SIG-M5 (cell line): ENCODE results near the gene FST.

Experiments
- DNase-seq: peaks from one replicate; lab custom pipeline; 2025; lab: John Stamatoyannopoulos, UW

Gene FST

DNA sequence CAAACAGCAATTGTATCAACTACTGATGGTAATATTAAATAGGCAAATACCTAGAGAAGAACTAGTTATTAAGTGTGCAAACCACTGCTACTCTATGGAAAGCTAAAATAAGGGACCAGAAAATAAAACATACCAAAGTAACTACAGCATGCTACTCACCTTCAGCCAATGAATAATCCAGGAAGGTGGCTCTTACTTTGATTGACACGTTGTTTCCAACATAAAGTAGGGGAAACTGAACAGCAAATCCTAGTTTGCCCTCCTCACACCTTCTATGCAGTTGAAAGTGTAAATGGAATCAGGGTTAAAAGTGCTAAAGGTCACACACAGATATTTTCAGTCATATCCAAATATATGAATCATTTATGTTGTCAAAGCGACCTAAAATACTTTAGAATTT is 5.1 kb upstream of the FST start:
- DNase-seq, result no peak

GRCh38 chr5:53476019-53476418 is 4.4 kb upstream of the FST start:
- DNase-seq, result no peak

DNA sequence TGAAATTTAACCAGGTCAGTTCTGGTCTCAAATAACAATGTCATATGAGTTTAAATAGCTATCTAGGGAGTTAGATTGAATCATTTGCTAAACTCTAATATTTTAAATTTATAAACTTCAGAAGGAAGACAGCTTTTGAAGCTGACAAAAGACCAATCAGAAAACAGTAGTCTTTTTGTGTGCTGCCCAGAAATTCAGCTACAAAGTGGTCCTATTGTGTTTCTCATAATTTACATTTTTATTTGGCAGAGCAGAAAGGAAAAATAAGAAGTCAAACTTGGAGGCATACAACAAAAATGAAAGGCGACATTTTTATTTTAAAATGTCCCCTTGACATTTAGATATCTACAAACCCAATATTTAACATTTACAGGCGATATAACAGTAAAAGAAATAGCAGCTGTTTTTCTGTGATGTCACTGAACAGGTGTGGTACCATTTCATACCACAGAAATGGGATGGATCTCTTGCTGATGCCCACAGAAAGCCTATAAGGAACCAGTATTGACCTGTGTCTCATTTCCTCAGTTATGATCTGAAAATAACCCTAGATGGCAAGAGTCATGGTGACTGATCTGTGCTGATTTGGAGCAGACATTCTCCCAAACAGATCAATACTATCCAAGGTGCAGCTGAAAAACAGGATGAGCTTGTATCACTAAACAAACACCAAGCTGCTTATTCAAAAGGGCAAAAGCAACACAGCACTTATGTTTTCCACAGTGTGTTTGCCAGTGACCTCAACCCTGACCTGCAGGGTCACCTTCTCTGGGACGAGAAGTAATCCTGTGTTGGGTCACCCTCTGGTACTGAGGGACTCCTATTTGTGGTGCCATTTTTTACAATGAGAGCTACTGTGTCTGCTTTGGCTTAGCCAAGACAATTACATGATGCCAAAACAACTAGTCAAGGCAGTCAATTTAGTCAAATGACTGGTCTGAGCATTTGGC is 3.6 kb upstream of the FST start:
- DNase-seq, result no peak

- DNase-seq, result no peak
These were observed 1.9 kb upstream of the FST start for GRCh38 chr5:53478411-53479044.

DNA sequence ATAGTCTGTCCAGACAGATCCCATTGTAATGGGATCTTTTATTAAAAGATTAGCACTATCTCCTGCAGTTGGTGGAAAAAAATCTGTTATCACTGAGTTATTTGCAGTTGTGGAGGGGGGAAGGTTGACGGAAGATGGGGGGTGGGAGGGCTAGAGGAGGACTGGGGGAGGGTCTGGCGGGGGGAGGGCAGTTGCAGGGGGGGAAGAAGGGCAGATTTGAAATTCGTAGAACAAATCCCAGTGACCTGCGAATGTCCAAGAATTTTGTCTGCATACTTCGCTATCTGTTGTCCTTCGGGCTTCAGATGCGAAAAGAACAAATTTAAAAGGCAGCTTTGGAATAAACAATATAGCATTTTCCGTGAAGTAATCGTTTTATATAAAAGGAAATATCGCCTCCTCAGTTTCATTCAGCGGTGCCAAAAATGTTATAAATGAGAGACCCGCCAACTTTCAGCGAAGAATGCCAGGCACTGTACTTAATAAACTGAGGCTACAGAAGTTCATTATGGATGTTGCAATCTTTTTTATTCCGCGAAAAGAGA is 1.3 kb upstream of the FST start:
- DNase-seq, result no peak

- DNase-seq, result no peak
These were observed 626 bp upstream of the FST start for GRCh38 chr5:53479590-53480415.

DNA sequence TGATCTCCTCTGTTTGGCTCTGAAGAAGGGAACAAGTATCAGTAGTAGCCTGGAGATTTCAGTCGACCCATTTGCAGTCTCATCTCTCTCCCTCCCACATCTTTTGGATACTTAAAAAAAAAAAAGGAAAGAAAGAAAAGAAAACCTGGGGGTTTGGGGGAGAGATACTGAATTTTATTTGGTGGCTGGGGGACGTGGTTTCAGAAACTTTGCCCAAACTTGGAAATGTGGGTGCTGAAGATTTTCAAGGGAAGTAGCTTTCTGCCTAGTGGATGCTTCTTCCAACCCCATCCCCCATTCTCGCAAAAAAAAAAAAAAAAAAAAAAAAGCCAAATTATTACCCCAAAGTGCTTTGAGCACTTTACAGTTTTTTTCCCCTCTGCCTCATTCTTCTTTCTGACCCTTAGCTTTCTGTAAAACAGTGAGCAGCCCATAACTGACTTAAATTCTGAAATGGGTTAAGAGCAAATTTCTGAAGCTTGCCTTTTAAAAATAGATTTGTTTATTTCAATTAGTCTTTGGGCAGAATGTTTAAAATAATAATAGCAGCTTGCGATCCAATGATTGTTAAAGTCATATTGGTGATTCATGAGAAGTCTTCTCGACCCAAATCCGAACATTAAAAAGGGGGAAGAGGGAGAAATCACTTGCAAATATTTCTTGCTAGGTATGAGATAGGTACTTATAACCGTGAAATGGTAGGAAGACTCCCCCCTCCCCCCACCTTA is 894 bp downstream of the FST start:
- no peak for DNase-seq

DNA sequence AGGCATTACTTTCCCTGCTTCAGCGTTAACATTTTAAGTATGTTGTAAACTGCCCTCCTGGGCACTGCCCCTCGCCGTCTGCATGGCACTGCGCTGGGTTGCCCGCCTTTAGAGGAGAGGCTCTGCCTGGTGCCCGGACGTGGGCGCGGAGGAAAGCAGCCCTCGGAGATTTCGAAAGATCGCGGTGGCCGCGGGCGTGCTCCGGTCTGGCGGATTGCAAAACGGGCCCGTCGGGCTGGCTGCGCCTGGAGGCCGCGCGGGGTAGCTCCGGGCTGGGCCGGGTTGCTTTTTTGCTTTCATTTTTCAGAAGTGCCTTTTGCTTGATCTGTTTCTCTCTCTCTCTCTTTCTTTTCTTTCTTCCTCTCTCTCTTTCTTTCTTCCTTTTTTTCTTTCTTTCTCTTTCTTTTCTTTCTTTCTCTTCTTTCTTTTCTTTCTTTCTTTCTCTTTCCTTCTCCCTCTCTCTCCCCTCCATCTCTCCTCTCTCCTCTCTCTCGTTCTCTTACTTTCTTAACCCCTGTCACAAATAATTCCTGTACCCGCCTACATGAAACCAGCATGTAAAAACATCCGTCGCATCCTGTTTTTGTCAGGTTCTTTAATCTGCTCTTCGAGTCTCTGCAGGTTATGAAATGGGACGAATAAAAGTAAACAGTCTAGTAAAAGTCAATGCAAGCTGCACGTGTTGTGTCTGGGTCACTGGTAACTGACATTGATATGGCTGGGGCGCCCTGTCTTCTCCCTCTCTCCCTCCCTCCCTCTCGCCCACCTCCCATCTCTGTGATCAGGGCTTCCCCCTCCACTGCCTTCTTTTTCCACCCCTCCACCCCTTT is 1.7 kb downstream of the FST start:
- peak; percentile 36 for DNase-seq

DNA sequence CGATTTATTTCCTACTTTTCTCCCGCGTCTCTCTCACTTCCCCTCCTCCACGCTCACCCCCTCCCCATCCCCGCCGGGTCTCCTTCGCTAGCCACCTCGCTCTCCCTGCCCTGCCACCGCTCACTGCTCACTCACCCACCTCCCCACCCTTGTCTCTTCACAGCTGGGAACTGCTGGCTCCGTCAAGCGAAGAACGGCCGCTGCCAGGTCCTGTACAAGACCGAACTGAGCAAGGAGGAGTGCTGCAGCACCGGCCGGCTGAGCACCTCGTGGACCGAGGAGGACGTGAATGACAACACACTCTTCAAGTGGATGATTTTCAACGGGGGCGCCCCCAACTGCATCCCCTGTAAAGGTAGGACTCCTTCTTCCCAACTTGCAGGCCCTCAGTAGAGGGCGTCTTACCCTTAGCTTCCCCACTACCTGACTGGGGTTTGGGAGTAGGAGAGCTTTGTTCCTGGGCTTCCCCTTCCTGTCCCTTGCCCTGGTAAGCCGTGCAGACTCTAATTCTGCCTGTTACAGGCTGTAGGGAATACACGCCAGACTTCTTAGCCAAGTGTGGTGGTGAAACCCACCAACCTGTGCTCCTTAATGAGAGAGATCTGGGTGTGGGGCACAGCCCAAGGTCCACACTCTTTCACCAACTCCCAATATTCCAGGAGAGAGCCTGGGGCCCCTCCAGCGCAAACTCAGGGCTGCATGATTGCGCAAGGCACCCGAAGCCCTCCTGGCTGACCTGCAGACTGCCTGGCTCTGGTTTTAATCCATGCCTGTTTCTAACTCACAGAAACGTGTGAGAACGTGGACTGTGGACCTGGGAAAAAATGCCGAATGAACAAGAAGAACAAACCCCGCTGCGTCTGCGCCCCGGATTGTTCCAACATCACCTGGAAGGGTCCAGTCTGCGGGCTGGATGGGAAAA is 2.5 kb downstream of the FST start:
- DNase-seq, result no peak

DNA sequence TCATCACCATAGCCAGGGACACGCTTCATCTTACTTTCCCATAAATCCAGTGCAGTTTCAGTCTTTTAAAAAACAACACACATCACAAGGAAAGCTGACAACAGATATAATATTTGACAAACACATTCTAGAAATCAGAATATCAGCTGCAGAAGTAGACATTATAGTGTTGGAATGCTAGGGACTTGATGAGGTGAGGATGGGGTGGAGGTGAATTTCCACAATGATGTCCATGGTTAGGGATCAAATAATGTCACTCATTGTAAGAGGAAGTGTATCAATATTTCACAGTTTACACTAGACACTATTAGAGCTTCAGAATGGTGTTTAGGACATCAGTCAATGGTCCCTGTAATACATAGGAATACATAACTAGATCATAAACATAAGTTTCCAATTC is 7.0 kb downstream of the FST start:
- no peak for DNase-seq

- DNase-seq, result no peak
These were observed 7.8 kb downstream of the FST start for GRCh38 chr5:53488195-53488722.

DNA sequence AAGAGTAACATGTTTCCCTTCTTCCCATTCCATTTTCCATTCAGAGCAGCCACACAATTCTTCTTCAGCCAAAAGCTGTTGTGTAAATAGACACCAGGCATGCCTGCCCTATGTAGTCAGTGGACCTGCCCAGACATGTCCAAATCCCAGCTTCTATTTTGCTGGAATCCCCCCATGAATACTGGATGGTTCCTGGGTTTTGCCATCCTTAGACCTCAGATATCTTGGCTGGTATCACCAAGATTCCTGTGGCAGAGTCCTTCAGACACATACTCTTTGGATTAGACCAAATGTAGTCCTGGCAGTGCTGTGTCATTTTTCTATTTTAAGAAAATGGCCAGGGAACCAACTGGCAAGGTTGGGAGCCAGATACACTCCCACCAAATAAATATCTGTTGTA is 10.3 kb downstream of the FST start:
- no peak for DNase-seq

DNA sequence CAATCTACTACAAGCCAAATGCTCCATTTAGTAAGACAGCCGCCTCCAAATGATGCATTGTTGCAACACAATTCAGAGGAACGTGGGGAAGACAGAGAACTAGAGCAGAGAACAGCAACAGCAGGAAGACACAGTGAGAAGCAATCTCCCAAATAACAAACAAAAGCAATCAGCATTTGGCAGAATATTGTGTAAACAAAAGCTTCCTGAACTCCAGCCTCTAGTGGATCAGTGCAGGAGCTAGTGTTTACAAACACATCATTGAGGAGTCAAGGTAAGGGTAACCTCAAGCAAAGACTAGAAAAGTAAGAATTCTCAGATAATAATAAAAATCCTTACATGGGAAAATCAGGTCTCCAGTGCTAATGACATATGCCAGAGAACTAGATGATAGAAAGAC is 20.6 kb downstream of the FST start:
- DNase-seq, result no peak

DNA sequence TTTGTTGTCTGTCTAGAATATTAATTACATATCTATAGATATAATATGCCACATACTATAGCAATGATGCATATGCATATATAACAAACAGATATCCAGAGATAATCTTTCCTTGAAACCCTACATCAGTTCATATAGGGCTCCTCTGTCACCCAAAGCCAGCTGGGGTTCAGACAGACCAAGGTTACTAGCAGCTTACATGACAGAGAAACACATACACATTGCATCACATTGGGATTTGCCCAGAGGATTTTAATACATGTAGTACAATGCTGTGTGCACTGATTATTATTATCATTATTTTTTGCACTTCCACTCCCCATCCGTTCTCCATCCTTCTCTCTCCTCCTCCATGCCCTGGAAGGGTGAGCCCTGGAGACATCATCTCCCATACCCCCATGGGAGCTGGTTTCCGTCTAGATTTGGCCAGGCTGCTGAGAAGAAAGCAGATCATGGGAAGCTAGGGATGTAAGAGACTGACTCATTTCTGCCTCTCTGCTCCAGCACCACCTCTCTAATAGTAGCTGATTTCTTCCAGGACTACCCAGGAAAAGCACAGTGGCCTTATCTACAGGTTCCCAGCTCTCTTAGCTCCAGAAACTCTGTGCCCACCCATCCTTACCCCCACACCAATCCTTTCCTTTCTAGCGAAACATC is 23.3 kb downstream of the FST start:
- no peak for DNase-seq

GRCh38 chr5:53507013-53507412 is 26.6 kb downstream of the FST start:
- no peak for DNase-seq

GRCh38 chr5:53508125-53508524 is 27.7 kb downstream of the FST start:
- DNase-seq, result no peak

GRCh38 chr5:53512539-53512938 is 32.1 kb downstream of the FST start:
- DNase-seq, result no peak

DNA sequence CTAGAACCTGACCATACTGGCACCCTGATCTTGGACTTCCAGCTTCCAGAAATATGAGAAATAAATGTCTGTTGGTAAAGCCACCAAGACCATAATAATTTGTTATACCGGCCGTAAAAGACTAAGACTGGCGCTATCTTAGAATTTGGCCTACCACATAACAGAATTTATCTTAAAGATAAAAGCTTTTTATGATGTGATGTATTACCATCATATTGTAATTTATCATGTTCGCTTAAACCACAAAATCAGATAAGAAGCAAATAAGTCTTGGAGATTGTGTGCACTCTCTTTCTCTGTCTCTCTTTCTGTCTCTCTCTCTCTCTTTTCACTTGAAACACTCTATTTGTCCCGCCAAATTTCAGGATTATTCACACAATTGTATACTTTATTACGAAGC is 35.6 kb downstream of the FST start:
- DNase-seq, result no peak

DNA sequence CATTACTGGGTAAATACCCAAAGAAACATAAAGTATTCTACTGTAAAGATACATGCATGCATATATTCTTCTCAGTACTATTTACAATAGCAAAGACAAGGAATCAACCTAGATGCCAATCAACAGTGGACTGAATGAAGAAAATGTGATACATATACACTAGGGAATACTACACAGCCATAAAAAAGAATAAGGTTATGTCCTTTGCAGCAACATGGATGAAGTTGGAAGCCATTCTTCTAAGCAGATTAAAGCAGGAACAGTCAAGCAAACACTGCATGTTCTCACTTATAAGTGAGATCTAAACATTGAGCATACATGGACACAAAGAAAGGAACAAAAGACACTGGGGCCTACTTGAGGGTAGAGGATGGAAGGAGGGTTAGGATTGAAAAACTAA is 40.4 kb downstream of the FST start:
- no peak for DNase-seq
